Activated B cell treated with CpG ODN at 0.5 μM for 24 hours (primary cell): ENCODE results near the gene SDHB. TPM values are rescaled to one million over a fixed set of nuclear protein-coding genes. Genes with fewer than 3 reads are reported as not detected.

Experiments used
- ATAC-seq: fragments of 200-7000 bp; cut with Tn5 transposase; one replicate; pipeline ENCODE4 v1.10.0; 2021; ENCODE audit warnings: low read depth, mild to moderate bottlenecking, moderate library complexity
- CTCF ChIA-PET: fragments of 350-600 bp; sonication (Branson Sonifier 250); formaldehyde crosslinking; loops from one replicate; lab custom pipeline; 2021; ENCODE audit warnings: antibody characterized with exemption; lab: Charles Lee
- POLR2A ChIA-PET: fragments of 350-600 bp; sonication (Branson Sonifier 250); formaldehyde crosslinking; loops from one replicate; lab custom pipeline; 2021; ENCODE audit warnings: antibody characterized with exemption; lab: Charles Lee
- DNase-seq: peaks from one replicate; pipeline ENCODE4 v3.0.0; 2022
- H3K27ac Mint-ChIP-seq: one replicate; pipeline ENCODE4 v1.8.0; 2020; ENCODE audit warnings: mixed read lengths
- H3K27me3 Mint-ChIP-seq: one replicate; pipeline ENCODE4 v1.8.0; 2021; ENCODE audit warnings: mixed read lengths
- H3K36me3 Mint-ChIP-seq: one replicate; pipeline ENCODE4 v1.8.0; 2021; ENCODE audit warnings: low read depth, mixed read lengths
- H3K4me1 Mint-ChIP-seq: one replicate; pipeline ENCODE4 v1.8.0; 2021; ENCODE audit warnings: mixed read lengths
- H3K4me3 Mint-ChIP-seq: one replicate; pipeline ENCODE4 v1.8.0; 2020; ENCODE audit warnings: mild to moderate bottlenecking, mixed read lengths
- H3K9me3 Mint-ChIP-seq: one replicate; pipeline ENCODE4 v1.8.0; 2020; ENCODE audit warnings: mixed read lengths
- intact Hi-C: fragments of 100-400 bp; cut with micrococcal nuclease; formaldehyde crosslinking; loops from one replicate; pipeline ENCODE4 v1.15.1; 2024
- total RNA-seq: library from RNA; stranded (reverse); gene quantifications from 2 replicates; pipeline ENCODE4 v1.2.3, GENCODE V29; 2022
- TF ChIP-seq, protein P1 (sequence below): fragments of 200-600 bp; IDR thresholded peaks from one replicate; pipeline ENCODE4 v1.8.0; 2022; ENCODE audit warnings: antibody characterized with exemption, mild to moderate bottlenecking

SDHB gene
- total RNA-seq, 1 donor from 2014 or later, result 70.7 TPM

DNA sequence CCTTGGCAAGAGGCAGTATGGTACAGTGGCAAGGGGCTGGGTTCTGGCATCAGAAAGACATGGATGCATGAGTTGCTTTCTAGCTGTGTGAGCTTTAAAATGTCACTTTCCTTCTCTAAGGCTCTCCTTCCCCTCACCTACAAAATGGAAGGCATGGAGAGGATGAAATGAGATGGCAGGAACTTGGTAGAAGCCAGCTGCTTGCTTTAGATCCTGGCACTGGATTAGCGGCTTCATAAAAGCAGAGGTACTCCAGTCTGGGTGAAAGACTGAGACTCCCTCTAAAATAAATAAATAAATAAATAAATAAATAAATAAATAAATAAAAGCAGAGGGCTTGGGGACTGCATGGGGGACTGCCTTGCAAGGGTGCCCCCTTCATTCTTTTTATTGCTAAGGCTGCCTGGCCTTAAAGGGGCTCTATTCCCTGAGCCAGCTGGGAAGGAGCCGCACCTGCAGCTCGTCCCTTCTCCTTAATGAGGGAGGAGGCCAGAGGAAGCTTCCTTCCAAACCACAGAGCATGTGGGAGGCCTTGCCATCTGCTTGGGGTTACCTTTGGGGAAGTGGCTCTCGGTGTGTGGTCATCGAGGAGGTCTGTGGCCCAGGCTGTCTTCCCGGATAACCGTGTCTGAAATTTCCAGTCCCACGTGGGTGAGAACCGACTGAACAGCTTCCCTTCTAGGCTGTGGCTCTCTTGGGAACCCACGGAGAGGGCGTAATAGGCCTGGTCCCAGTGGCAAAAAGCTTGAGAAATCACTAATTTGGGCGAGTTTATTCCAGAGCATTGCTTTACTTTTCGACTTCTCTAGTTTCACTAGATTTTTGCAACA is 40.1 kb downstream of the SDHB start:
- H3K36me3 Mint-ChIP-seq, result peaks cover 12% of the 10 kb centered on the region
- H3K27me3 Mint-ChIP-seq, result no peaks in the 10 kb centered on the region
- DNase-seq (no peak), ATAC-seq (no peak)
- H3K4me3 Mint-ChIP-seq, result no peak overlapping the region
- intact Hi-C loops, result no loop called here
- H3K9me3 Mint-ChIP-seq, result no peaks in the 10 kb centered on the region
- CTCF ChIA-PET, result no interaction called here
- POLR2A ChIA-PET, result no interaction called here
- no peak overlapping the region for H3K27ac Mint-ChIP-seq
- H3K4me1 Mint-ChIP-seq, result peaks cover 28% of the 10 kb centered on the region
- TF ChIP-seq, protein P1, sequence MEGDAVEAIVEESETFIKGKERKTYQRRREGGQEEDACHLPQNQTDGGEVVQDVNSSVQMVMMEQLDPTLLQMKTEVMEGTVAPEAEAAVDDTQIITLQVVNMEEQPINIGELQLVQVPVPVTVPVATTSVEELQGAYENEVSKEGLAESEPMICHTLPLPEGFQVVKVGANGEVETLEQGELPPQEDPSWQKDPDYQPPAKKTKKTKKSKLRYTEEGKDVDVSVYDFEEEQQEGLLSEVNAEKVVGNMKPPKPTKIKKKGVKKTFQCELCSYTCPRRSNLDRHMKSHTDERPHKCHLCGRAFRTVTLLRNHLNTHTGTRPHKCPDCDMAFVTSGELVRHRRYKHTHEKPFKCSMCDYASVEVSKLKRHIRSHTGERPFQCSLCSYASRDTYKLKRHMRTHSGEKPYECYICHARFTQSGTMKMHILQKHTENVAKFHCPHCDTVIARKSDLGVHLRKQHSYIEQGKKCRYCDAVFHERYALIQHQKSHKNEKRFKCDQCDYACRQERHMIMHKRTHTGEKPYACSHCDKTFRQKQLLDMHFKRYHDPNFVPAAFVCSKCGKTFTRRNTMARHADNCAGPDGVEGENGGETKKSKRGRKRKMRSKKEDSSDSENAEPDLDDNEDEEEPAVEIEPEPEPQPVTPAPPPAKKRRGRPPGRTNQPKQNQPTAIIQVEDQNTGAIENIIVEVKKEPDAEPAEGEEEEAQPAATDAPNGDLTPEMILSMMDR, result no peak

DNA sequence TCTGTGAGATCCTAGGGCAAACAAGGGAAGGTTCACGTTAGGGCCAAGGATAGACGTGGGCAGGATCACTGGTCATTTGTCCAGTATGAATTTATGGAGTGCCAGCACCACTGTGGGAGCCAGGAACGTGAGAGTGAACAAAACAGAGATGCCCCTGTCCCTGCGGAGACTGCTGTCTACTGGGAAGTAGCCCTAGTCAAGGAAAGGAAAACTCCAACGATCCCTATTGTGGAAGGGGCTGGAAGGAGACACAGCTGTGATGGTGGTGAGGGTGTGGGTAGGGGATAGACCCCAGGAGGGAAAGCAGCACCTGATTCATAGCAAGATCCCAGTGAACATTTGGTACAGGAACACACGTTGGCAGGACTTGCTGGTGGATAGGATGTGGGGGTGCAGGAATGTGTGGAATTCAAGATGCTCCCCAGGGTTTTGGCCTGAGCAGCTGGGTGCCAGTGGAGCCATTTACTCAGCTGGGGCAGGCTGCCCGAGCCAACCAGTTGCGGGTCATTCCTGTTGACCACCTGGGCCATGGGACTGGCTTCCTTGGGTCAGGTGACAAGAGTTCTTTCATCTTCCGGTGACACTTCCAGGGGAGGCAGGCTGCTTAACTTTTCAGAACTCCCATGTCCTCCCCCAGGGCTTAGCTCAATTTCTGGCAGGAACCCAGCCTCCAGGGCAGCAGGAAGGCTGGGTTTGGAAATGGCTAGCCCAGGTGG is 40.9 kb downstream of the SDHB start:
- POLR2A ChIA-PET, result no interaction called here
- DNase-seq (no peak), ATAC-seq (no peak)
- TF ChIP-seq, protein P1, result no peak
- H3K27ac Mint-ChIP-seq, result no peak overlapping the region
- H3K4me1 Mint-ChIP-seq, result peaks cover 24% of the 10 kb centered on the region
- H3K9me3 Mint-ChIP-seq, result no peaks in the 10 kb centered on the region
- no peak overlapping the region for H3K4me3 Mint-ChIP-seq
- CTCF ChIA-PET, result no interaction called here
- peaks cover 6% of the 10 kb centered on the region for H3K36me3 Mint-ChIP-seq
- intact Hi-C loops, result loop anchor here (1.0 kb wide), 1 partner anchor 41 kb away; the partner anchor contains the start of gene SDHB
- no peaks in the 10 kb centered on the region for H3K27me3 Mint-ChIP-seq

DNA sequence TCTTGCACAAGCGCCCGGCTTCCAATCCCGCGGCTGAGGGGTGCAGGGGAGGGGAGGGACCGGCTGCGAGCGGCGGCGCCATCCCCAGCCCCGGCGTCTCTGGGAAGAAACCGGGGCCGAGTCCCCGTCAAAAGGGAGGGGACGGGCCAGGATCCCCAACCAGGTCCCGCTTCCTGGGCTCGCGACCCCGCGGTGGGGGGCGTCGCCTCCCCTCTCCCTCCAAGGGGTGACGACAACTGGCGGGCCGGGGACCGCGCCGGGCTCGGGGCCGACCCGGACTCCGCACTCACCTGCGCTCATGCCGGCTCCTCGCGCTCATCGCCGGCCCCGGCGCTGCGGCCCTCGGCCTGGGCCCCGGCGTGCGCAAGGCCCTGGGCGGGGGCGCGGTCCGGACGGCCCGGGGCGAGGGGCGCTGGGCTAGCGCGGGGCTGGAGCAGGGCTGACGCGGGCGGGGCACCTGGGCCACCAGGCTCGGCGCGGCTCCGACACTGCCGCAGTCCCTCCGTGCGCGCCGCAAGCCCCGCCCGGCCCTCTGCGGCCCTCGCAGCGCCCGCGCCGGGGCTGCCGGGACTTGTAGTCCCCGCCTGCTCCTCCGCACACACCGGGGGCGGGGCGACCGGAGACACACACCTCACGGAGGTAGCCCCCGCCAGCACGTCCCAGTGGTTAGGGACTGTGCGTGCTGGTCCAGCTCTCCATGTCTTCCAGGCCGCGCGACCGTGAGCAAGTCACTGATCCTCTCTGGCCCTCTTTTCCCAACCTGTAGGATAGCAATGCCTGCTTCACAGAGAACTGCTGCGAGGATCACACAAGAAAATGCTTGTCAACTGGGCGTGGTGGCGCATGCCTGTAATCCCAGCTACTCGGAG is 42.2 kb downstream of the SDHB start, which contains the start of gene ATP13A2:
ATP13A2 (minus strand) TSS at position 490 of the 869 bp plus-strand sequence; CDS start at position 300, 190 bp downstream.
- no peaks in the 10 kb centered on the region for H3K27me3 Mint-ChIP-seq
- H3K4me1 Mint-ChIP-seq, result peaks cover 24% of the 10 kb centered on the region
- intact Hi-C loops, result loop anchor here (1.0 kb wide), 1 partner anchor 43 kb away; the partner anchor contains the start of gene SDHB
- ATAC-seq, result peak; percentile 99
- H3K9me3 Mint-ChIP-seq, result no peaks in the 10 kb centered on the region
- POLR2A ChIA-PET, result no interaction called here
- peak; percentile 87 for DNase-seq
- H3K36me3 Mint-ChIP-seq, result peaks cover 3% of the 10 kb centered on the region
- TF ChIP-seq, protein P1, result no peak
- peak within 1 kb of the TSS; percentile 20 for H3K27ac Mint-ChIP-seq
- CTCF ChIA-PET, result no interaction called here
- H3K4me3 Mint-ChIP-seq, result peak within 1 kb of the TSS; percentile 81

DNA sequence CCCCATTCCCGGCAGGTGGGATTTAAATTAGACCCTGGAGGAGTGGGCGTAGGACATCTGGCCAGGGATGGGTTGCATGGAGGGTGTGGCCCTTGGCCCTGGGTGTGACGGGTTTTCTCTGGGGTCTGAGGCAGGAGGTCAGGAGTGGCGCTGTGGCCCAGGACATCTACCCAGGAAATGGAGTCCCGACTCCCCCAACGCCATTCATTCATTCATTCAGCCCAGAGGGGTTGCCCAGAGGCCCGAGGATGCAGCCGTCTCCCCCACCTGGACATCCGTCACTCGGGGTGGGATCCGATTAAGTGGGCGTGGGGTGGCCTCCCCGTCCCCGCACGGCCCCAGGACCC is 42.8 kb downstream of the SDHB start:
- peaks cover 24% of the 10 kb centered on the region for H3K4me1 Mint-ChIP-seq
- intact Hi-C loops, result no loop called here
- CTCF ChIA-PET, result interaction anchor here (0.8 kb wide), 1 partner anchor 50 kb away, joined by 3 read pairs; no protein-coding TSS in a partner anchor
- peak overlapping the region; percentile 20 for H3K27ac Mint-ChIP-seq
- H3K9me3 Mint-ChIP-seq, result no peaks in the 10 kb centered on the region
- TF ChIP-seq, protein P1, result no peak
- no peak for DNase-seq
- H3K36me3 Mint-ChIP-seq, result peaks cover 2% of the 10 kb centered on the region
- no peak for ATAC-seq
- POLR2A ChIA-PET, result interaction anchor here (0.6 to 1.1 kb wide), 2 partner anchors 15 to 77 kb away, joined by 5 to 8 read pairs; no protein-coding TSS in a partner anchor
- H3K4me3 Mint-ChIP-seq, result peak overlapping the region; percentile 81
- H3K27me3 Mint-ChIP-seq, result no peaks in the 10 kb centered on the region
